GM12875 (cell line): ENCODE data around the gene SP140L.

Experiments
- H3K4me3 ChIP-seq: one replicate; pipeline ENCODE4 v1.5.1; 2011; ENCODE audit warnings: low read depth, low read length, control low read depth
- TF ChIP-seq, protein P1 (sequence below): IDR thresholded peaks from 2 replicates; pipeline ENCODE4 v1.5.1; 2011; ENCODE audit warnings: low read depth, mild to moderate bottlenecking, control low read depth, inconsistent platforms, low read length, moderate library complexity, borderline replicate concordance; ENCODE audit not compliant: insufficient read depth

Gene SP140L

DNA sequence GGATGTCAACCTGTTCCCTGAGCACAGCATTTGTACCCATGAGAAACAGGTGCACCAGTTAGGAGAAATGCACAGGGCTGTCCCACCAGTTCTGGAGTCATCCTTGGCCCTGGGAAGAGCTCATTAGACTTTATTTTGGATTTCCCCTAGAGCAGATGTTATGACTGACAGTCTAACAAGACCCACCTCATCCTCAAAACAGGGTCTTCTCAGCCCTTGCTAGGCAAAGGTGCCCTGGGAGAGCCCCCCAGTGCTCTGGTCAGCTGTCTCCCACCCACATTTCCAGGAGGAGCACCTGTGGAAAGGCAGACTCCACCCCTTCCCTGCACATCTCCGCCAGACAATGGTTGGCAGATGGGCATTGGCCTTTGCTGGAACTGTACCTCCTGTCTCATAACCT, 83.3 kb downstream of the SP140L start:
- H3K4me3 ChIP-seq = no peak overlapping the region
- TF ChIP-seq, protein P1, sequence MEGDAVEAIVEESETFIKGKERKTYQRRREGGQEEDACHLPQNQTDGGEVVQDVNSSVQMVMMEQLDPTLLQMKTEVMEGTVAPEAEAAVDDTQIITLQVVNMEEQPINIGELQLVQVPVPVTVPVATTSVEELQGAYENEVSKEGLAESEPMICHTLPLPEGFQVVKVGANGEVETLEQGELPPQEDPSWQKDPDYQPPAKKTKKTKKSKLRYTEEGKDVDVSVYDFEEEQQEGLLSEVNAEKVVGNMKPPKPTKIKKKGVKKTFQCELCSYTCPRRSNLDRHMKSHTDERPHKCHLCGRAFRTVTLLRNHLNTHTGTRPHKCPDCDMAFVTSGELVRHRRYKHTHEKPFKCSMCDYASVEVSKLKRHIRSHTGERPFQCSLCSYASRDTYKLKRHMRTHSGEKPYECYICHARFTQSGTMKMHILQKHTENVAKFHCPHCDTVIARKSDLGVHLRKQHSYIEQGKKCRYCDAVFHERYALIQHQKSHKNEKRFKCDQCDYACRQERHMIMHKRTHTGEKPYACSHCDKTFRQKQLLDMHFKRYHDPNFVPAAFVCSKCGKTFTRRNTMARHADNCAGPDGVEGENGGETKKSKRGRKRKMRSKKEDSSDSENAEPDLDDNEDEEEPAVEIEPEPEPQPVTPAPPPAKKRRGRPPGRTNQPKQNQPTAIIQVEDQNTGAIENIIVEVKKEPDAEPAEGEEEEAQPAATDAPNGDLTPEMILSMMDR = no peak

DNA sequence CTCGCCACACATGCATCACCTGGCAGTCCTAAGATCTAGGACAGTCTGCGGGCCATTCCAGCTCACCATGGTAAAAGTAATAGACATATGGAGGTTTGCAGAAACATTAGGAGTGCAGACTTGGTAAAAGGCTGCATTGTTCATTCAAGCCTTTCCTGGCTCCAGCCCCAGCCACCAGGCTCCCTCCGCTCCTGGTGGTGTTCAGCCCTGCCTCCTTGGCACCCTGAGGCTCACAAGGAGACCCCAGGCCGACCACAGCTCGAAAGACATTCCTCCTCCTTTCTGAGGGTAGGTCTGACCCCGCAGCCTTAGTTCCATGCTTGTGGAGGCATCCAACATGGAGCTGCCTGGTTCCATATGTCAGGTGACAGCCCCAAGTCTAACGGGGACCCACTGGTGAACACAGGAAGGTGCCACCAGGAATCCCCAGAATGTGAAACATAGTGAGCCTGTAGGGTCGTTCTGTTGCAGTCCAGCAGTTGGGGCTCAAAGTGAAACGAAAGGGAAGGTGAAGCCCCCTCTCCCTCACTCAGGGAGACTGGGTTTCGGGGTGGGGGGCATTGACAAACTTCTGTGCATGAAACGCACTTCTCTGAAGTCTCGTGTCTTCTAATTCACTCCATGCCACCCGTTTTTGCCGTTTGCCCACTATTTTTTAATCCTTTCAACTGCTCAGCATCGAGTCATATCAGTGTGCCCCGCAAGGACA, 84.0 kb downstream of the SP140L start:
- H3K4me3 ChIP-seq = peak overlapping the region; percentile 67
- TF ChIP-seq, protein P1 = no peak

DNA sequence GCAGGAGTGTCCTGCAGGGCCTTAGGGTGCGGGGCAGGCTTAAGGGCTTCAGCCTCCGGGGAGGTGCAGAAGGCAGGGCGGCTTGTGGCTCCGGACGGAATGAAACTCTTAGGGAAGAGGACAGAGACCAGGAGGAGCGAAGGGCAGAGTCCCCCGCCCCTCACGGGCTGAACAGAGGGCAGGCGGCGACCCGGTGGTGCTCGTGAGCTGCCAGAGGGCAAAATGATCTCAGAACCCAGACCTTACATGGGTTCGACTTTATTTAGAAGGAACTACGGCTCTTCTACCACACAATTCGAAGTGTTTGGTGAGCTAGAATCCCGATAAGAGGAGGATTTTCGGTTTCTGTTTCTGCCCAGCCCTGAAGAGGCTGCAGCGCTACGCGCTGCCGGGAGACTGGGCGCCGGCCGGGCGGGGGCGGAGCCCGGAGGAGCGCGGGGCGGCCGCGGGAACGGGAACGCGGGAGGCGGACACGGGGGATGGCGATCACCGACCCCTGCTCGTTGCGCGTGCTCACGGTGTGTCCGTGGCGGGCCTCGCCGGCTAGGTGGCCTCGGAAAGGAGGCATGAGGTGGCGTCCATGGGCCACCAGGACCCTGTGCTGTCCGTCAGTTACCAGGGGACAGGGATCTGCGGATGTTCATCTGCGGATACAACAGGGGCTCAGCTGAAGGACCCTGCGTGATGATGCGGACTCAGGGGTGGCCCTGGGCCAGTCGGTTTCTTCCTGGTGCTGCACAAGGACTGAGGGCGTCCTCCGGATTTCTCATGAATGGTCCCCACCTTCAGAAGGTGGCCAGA, 84.8 kb downstream of the SP140L start:
- TF ChIP-seq, protein P1 = no peak
- peak overlapping the region; percentile 67 for H3K4me3 ChIP-seq

DNA sequence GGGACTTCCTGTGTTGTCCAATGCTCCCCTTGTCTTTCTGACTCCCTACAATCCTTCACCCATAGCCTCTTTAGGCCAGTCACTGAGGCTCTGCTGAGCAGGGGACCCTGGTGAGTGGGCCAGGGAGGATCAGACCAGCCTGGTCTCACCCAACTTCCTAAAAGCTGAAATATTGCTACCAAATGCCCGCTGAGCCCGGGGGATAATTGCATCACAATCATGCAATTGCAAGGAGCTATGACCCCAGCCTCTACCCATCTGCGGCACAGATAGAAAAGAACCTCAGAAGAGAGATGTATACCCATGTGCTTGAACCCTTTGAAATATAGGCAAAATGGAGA, 85.3 kb downstream of the SP140L start:
- peak overlapping the region; percentile 67 for H3K4me3 ChIP-seq
- TF ChIP-seq, protein P1 = no peak

DNA sequence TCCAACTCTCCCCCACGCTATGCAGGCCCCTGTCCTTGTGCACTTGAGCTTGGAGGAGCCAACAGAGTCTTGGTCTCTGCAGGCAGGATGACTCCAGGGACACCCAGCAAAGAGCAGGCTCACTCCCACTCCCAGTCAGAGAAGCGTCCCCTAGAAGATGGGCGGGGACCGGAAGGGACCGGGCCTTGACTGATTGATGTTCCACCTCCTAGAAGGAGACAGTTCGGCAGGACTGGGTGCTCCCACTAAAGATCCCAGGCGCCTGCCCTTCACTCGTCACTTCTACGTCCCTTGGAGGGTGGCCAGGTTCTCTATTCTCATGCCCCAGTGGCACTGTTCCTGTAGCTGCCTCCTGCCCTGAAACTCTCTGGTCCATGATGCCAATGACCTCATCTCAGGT, 85.9 kb downstream of the SP140L start:
- H3K4me3 ChIP-seq = no peak overlapping the region
- TF ChIP-seq, protein P1 = no peak

DNA sequence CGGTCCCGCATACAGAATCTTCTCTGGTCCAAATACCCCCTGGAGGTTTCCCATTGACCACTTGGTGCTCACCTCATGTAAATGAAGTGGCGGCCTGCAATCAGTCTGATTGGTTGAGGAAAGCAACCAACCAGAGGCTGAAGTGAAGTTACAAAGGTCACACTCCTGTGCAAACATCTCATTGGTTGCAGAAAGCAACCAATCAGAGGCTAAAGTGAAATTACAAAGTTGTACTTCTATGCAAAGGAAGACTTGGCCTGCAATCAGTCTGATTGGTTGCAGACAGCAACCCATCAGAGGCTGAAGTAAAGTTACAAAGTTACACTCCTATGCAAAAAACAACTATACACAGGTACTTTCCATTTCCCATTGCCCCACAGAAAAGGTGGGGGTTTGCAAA, 86.5 kb downstream of the SP140L start:
- TF ChIP-seq, protein P1 = no peak
- no peak overlapping the region for H3K4me3 ChIP-seq

DNA sequence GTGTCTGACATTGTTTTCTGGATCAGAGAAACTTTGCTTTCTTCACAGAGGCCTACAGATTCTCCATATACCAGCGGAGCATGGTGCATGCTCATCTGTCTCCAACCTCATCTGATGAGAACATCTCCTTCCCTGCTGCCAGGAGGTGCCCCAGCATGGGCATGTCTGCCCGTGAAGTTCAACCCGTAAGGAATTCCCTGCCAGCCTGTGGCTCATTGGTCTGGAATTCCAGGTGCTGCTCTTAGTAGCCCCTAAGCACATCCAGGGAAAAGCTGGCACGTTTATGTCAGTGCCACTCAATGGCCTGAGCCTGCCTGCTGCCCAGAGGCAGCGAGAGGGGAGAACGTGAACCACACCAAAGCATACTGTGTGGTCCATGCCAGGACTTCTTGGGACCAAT, 87.3 kb downstream of the SP140L start:
- TF ChIP-seq, protein P1 = no peak
- no peak overlapping the region for H3K4me3 ChIP-seq
